K562 (cell line): ENCODE results near the gene CPZ.

Experiments used
- CTCF ChIP-seq, 3 experiments: IDR thresholded peaks in 2 of 3; conservative IDR thresholded peaks in 1 of 3; 2 replicates each; pipeline ENCODE4 v1.5.1; 2011 to 2012; ENCODE audit warnings: low read length in 3 of 3, mild to moderate bottlenecking in 3 of 3, control low read depth in 2 of 3, improper control_type of control experiment in 1 of 3, inconsistent platforms in 1 of 3, low read depth in 1 of 3, mixed read lengths in 1 of 3, moderate library complexity in 1 of 3; ENCODE audit not compliant: insufficient read depth in 2 of 3
- POLR2A ChIP-seq: fragments of 450-650 bp; conservative IDR thresholded peaks from 2 replicates; pipeline ENCODE4 v1.6.1; 2016
- ZNF124 ChIP-seq: sonication (generic); formaldehyde crosslinking; IDR thresholded peaks from 2 replicates; pipeline ENCODE4 v1.8.1; 2022; ENCODE audit warnings: missing genetic modification reagents

GRCh38 chr4:8559524-8560264 is 32.9 kb upstream of the CPZ start:
- TF ChIP-seq CTCF (IDR thresholded peaks at IDR 0.05 in 2 of 3, conservative IDR thresholded peaks at IDR 0.05 in 1 of 3; ENCODE audit: insufficient read depth in 2 of 3, low read depth in 1 of 3, low read length in 3 of 3) (no peak), POLR2A (no peak), ZNF124 (CRISPR knock-in tag) (no peak)
